ENCODE results near the gene OPCML.

GRCh38 chr11:133266986-133267385 lies 265.3 kb downstream of the OPCML start:
- TF ChIP-seq CTCF (IDR thresholded peaks at IDR 0.05) (no peak), POLR2A (IDR thresholded peaks at IDR 0.05; ENCODE audit: low read depth) (no peak)

Data from esophagus muscularis mucosa (tissue), 3 donors.